H1 (cell line): Measurements from ENCODE around the gene GPR52. TPM values are rescaled to one million over a fixed set of nuclear protein-coding genes. Genes with fewer than 3 reads are reported as not detected.

Experiments
- HDAC2 ChIP-seq, 2 experiments: fragments of 300-600 bp in 1 of 2; sonication (generic) in 1 of 2; IDR thresholded peaks; 2 replicates each; pipeline ENCODE4 v1.6.1; 2011 to 2012; ENCODE audit warnings: low read depth in 2 of 2, low read length in 2 of 2, mild to moderate bottlenecking in 2 of 2, moderate library complexity in 2 of 2, borderline replicate concordance in 1 of 2, inconsistent platforms in 1 of 2
- polyA plus RNA-seq, 7 experiments: library from polyadenylated mRNA; depleted of rRNA in 3 of 7; stranded (reverse) in 5 of 7; unstranded in 2 of 7; fragments of >200 nt in 5 of 7; fragments of 200-250 nt in 2 of 7; gene quantifications; 1 replicate in 5 of 7; 2 replicates in 1 of 7; 4 replicates in 1 of 7; pipeline versions ENCODE4 v1.2.1 to v1.2.3, GENCODE V29; 2011 to 2013; ENCODE audit warnings: missing spikeins in 2 of 7, mixed read lengths in 2 of 7
- total RNA-seq: library from RNA; stranded (reverse); fragmentation: NEBNext Ultra II Directional; extraction: Animal tissue kit (Norgen Biotek cat#: 25700); gene quantifications from 2 replicates; pipeline ENCODE4 v1.2.1, GENCODE V29; 2021

GPR52 gene
- total and polyA plus RNA-seq, 2 of the 8 experiments (the other 6 are each of a cell fraction or from before 2014, with no cell fraction given), result 0.24 to 0.63 TPM

DNA sequence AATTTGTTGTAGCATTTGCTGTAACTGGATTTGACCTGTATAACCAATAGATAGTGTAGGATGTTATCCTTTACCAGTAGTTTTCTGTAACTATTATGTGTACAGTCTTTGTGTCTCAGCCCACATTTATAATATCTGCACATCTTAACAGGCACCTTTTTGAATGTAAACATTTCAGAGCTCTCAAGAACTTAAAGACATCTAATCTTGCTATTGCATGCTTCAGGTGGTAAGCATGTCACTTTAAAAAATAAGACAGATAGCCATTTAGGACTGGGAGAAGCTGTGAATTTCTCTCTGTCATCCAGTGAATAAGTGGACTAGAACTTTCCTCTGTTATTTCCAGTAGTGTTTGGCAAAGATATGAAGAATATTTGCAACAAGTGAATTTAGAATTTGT is 22.6 kb upstream of the GPR52 start (continued):
- no peak for TF ChIP-seq HDAC2 (IDR thresholded peaks at IDR 0.05; ENCODE audit: borderline replicate concordance in 1 of 2, low read depth in 2 of 2, low read length in 2 of 2)
